ENCODE data around the gene OOSP3.
"Not testable (repeated sequence)": the region's sequence is repeated elsewhere in the genome, so short reads cannot be mapped to it uniquely, and the experiment has no call there.

Gene OOSP3

GRCh38 chr11:59857439-59858434, 20.8 kb upstream of the OOSP3 start:
- no peaks in the 10 kb centered on the region for H3K4me1 Mint-ChIP-seq
- ATAC-seq (ENCODE audit: low read depth) (no peak), DNase-seq (ENCODE audit: low spot score in 2 of 2) (no peak)
- H3K9me3 Mint-ChIP-seq = no peaks in the 10 kb centered on the region
- H3K36me3 Mint-ChIP-seq = no peaks in the 10 kb centered on the region
- H3K27ac Mint-ChIP-seq = no peak overlapping the region
- H3K27me3 Mint-ChIP-seq = peaks cover 10% of the 10 kb centered on the region
- H3K4me3 Mint-ChIP-seq = no peak overlapping the region

- no peak for DNase-seq (ENCODE audit: low spot score in 2 of 2)
- Mint-ChIP-seq H3K36me3 (no peaks in the 10 kb centered on the region), H3K27ac (no peak overlapping the region), H3K4me1 (no peaks in the 10 kb centered on the region), H3K4me3 (no peak overlapping the region), H3K27me3 (peaks cover 12% of the 10 kb centered on the region), H3K9me3 (no peaks in the 10 kb centered on the region)
- no peak for ATAC-seq (ENCODE audit: low read depth)
Measured at GRCh38 chr11:59859673-59860072, 18.9 kb upstream of the OOSP3 start.

- peaks cover 9% of the 10 kb centered on the region for H3K27me3 Mint-ChIP-seq
- no peak for ATAC-seq (ENCODE audit: low read depth)
- no peak overlapping the region for H3K4me3 Mint-ChIP-seq
- no peak overlapping the region for H3K27ac Mint-ChIP-seq
- peaks cover 3% of the 10 kb centered on the region for H3K9me3 Mint-ChIP-seq
- DNase-seq (ENCODE audit: low spot score in 2 of 2) = no peak
- H3K36me3 Mint-ChIP-seq = no peaks in the 10 kb centered on the region
- no peaks in the 10 kb centered on the region for H3K4me1 Mint-ChIP-seq
Measured at GRCh38 chr11:59862252-59862651, 16.3 kb upstream of the OOSP3 start.

- no peak for DNase-seq (ENCODE audit: low spot score in 2 of 2)
- Mint-ChIP-seq H3K9me3 (peaks cover 7% of the 10 kb centered on the region), H3K27me3 (peaks cover 8% of the 10 kb centered on the region), H3K4me3 (no peak overlapping the region), H3K4me1 (no peaks in the 10 kb centered on the region), H3K27ac (no peak overlapping the region), H3K36me3 (no peaks in the 10 kb centered on the region)
- no peak for ATAC-seq (ENCODE audit: low read depth)
Measured at GRCh38 chr11:59865031-59865430, 13.6 kb upstream of the OOSP3 start.

- DNase-seq (ENCODE audit: low spot score in 2 of 2) (no peak), ATAC-seq (ENCODE audit: low read depth) (no peak)
- Mint-ChIP-seq H3K27ac (no peak within 1 kb of the TSS), H3K9me3 (peaks cover 11% of the 10 kb centered on the region), H3K4me3 (no peak within 1 kb of the TSS), H3K27me3 (peaks cover 8% of the 10 kb centered on the region), H3K36me3 (peaks cover under 1% of the 10 kb centered on the region), H3K4me1 (no peaks in the 10 kb centered on the region)
Measured at GRCh38 chr11:59866397-59866796, 12.2 kb upstream of the OOSP3 start, which contains the start of gene TCN1. Gene TCN1, minus strand, starts transcription at chr11:59866487. Its CDS starts 17 bp downstream, at chr11:59866470.

GRCh38 chr11:59866836-59867235, 11.7 kb upstream of the OOSP3 start:
- H3K27me3 Mint-ChIP-seq = peaks cover 8% of the 10 kb centered on the region
- no peak overlapping the region for H3K4me3 Mint-ChIP-seq
- no peak for DNase-seq (ENCODE audit: low spot score in 2 of 2)
- no peak for ATAC-seq (ENCODE audit: low read depth)
- no peak overlapping the region for H3K27ac Mint-ChIP-seq
- H3K4me1 Mint-ChIP-seq = no peaks in the 10 kb centered on the region
- H3K9me3 Mint-ChIP-seq = peaks cover 14% of the 10 kb centered on the region
- peaks cover 3% of the 10 kb centered on the region for H3K36me3 Mint-ChIP-seq

GRCh38 chr11:59867946-59868345, 10.6 kb upstream of the OOSP3 start:
- Mint-ChIP-seq H3K4me3 (no peak overlapping the region), H3K36me3 (peaks cover 3% of the 10 kb centered on the region), H3K9me3 (peaks cover 14% of the 10 kb centered on the region), H3K27ac (no peak overlapping the region), H3K27me3 (peaks cover 5% of the 10 kb centered on the region), H3K4me1 (no peaks in the 10 kb centered on the region)
- ATAC-seq (ENCODE audit: low read depth) (no peak), DNase-seq (ENCODE audit: low spot score in 2 of 2) (no peak)

- Mint-ChIP-seq H3K27me3 (peaks cover 4% of the 10 kb centered on the region), H3K36me3 (peaks cover 3% of the 10 kb centered on the region), H3K27ac (no peak overlapping the region), H3K4me1 (no peaks in the 10 kb centered on the region), H3K4me3 (no peak overlapping the region), H3K9me3 (peaks cover 12% of the 10 kb centered on the region)
- no peak for ATAC-seq (ENCODE audit: low read depth)
- DNase-seq (ENCODE audit: low spot score in 2 of 2) = no peak
Measured at GRCh38 chr11:59872076-59872475, 6.5 kb upstream of the OOSP3 start.

GRCh38 chr11:59875856-59876519, 2.6 kb upstream of the OOSP3 start:
- peaks cover 3% of the 10 kb centered on the region for H3K36me3 Mint-ChIP-seq
- no peaks in the 10 kb centered on the region for H3K4me1 Mint-ChIP-seq
- peaks cover 12% of the 10 kb centered on the region for H3K27me3 Mint-ChIP-seq
- no peak for DNase-seq (ENCODE audit: low spot score in 2 of 2)
- H3K4me3 Mint-ChIP-seq = no peak overlapping the region
- H3K9me3 Mint-ChIP-seq = peaks cover 4% of the 10 kb centered on the region
- ATAC-seq (ENCODE audit: low read depth) = no peak
- H3K27ac Mint-ChIP-seq = no peak overlapping the region

- Mint-ChIP-seq H3K27me3 (peaks cover 14% of the 10 kb centered on the region), H3K4me1 (no peaks in the 10 kb centered on the region), H3K9me3 (no peaks in the 10 kb centered on the region), H3K27ac (no peak overlapping the region), H3K4me3 (no peak overlapping the region), H3K36me3 (no peaks in the 10 kb centered on the region)
- ATAC-seq (ENCODE audit: low read depth) = no peak
- no peak for DNase-seq (ENCODE audit: low spot score in 2 of 2)
Measured at GRCh38 chr11:59877325-59877724, 1.3 kb upstream of the OOSP3 start.

- no peak for DNase-seq (ENCODE audit: low spot score in 2 of 2)
- Mint-ChIP-seq H3K4me1 (no peaks in the 10 kb centered on the region), H3K27ac (no peak overlapping the region), H3K27me3 (peaks cover 15% of the 10 kb centered on the region), H3K4me3 (no peak overlapping the region), H3K9me3 (no peaks in the 10 kb centered on the region), H3K36me3 (no peaks in the 10 kb centered on the region)
- no peak for ATAC-seq (ENCODE audit: low read depth)
Measured at GRCh38 chr11:59877784-59878183, 798 bp upstream of the OOSP3 start.

GRCh38 chr11:59879567-59879966, 985 bp downstream of the OOSP3 start:
- H3K27ac Mint-ChIP-seq = no peak overlapping the region
- no peaks in the 10 kb centered on the region for H3K4me1 Mint-ChIP-seq
- ATAC-seq (ENCODE audit: low read depth) (no peak), DNase-seq (ENCODE audit: low spot score in 2 of 2) (no peak)
- H3K4me3 Mint-ChIP-seq = no peak overlapping the region
- H3K9me3 Mint-ChIP-seq = no peaks in the 10 kb centered on the region
- H3K36me3 Mint-ChIP-seq = no peaks in the 10 kb centered on the region
- H3K27me3 Mint-ChIP-seq = peaks cover 15% of the 10 kb centered on the region

- no peaks in the 10 kb centered on the region for H3K4me1 Mint-ChIP-seq
- peaks cover 8% of the 10 kb centered on the region for H3K9me3 Mint-ChIP-seq
- H3K36me3 Mint-ChIP-seq = peaks cover 2% of the 10 kb centered on the region
- H3K27ac Mint-ChIP-seq = no peak overlapping the region
- peaks cover 11% of the 10 kb centered on the region for H3K27me3 Mint-ChIP-seq
- DNase-seq (ENCODE audit: low spot score in 2 of 2) (no peak), ATAC-seq (ENCODE audit: low read depth) (no peak)
- no peak overlapping the region for H3K4me3 Mint-ChIP-seq
Measured at GRCh38 chr11:59883597-59883996, 5.0 kb downstream of the OOSP3 start.

GRCh38 chr11:59887156-59887555, 8.6 kb downstream of the OOSP3 start:
- H3K27ac Mint-ChIP-seq; H3K4me3 Mint-ChIP-seq; ATAC-seq (ENCODE audit: low read depth); H3K27me3 Mint-ChIP-seq; H3K4me1 Mint-ChIP-seq; H3K36me3 Mint-ChIP-seq; DNase-seq (ENCODE audit: low spot score in 2 of 2): not testable (repeated sequence)
- peaks cover 28% of the 10 kb centered on the region for H3K9me3 Mint-ChIP-seq

Data from memory B cell (primary cell).